ENCODE results near the gene ISY1. TPM values are rescaled to one million over a fixed set of nuclear protein-coding genes. Genes with fewer than 3 reads are reported as not detected.
"Not testable (repeated sequence)": the region's sequence is repeated elsewhere in the genome, so short reads cannot be mapped to it uniquely, and the experiment has no call there.

ISY1 gene
- 31.9 TPM for total RNA-seq

DNA sequence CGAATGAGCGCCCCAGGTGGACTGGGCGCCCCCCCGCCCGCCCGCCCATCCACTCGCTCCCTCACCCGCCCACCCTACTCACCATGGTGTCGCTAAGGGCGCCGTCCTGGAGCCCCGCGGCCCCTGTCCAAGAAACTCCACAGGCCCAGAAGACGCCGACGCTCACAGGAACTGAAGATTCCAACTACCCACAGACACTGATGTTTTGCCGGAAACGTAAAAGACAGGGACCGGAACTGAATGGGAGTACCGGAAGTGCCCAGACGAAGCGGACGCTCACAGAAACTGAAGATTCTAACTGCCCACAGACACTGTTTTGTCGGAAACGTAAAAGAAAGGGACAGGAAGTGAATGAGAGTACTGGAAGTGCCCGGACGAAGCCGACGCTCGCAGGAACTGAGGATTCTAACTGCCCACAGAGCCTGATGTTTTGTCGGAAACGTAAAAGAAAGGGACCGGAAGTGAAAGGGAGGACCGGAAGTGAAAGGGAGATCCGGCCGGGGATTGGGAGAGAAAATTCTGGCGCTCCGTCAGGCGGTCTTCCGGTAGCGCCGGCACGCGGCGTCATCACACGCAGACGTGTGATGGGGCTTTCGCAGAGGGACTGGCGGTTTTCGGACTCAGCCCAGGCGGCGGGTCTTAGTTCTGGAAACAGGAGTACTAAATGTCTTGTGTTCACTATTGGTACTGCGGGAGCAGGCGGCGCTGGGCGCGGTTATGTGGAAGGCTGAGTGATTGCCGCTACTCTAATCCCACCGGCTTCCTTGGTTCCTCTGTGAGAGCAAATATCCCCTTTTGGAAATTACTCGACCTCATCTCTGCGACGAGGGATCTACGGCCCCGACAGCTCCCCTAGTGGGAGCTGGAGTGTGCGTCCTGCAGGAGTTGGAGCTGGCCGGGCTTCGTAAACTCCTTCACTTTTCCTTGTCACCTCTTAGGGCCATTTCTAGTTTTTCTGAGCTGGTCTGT lies at the start of gene ISY1:
Gene ISY1 (minus strand): TSS at position 173 of the 969 bp plus-strand sequence. CDS start 88 bp downstream, at position 85.
- ATAC-seq (peak; percentile 97), DNase-seq (ENCODE audit: low spot score) (peak; percentile 92)
- intact Hi-C loops (cut with DNase I) = no loop called here

DNA sequence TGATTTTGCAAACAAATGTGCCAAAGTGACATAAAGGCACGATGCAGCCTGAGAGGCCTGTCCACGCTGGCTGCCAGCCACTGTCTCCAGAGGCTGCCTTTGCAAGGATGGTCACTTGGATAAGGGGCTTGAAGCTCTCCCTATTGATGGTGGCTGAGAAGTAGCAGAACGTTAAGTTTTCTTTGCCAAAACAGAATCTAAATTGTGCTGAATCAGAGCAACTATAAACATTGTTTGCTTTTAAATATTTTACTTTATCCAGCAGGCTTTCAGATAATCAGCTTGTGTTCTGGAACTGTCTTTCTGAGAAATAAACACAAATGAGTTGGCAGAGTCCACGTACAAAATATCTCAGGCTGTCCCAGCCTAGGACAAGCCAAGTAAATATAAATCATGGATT lies 46.6 kb upstream of the ISY1 start:
- no peak for ATAC-seq
- DNase-seq (ENCODE audit: low spot score) = no peak
- intact Hi-C loops (cut with DNase I) = no loop called here

DNA sequence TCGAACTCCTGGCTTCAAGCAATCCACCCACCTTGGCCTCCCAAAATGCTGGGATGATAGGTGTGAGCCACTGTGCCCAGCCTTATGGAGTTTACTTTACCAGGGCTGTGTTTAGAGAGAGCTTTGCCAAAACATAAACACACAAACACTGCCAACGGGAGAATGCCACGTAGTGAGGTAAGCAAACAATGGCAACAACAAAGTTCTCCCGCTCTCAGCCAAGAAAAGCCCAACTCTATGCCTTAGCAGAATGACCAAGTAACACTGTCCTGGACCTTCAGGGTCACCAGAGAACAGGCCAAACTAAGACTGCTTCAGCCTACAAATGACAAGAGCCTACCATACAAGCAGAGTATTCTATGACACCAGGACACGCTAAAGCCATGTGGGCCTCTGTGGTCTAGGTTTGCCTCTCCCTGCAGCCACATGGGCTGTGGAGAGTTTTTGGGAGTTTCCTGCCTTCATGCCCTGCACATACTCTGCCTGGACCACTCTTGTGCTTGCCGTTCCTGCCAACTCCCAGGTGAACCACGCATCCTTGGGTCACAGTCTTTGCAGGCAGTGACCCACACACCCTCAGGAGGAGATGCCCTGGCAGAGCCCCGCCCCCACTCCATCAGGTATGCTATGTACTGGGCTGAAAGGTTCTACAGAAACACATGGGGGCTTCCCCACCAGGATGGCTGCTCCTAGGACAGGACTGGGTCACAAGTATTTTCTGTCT lies 44.4 kb upstream of the ISY1 start:
- DNase-seq (ENCODE audit: low spot score) (no peak), ATAC-seq (no peak)
- intact Hi-C loops (cut with DNase I) = no loop called here

DNA sequence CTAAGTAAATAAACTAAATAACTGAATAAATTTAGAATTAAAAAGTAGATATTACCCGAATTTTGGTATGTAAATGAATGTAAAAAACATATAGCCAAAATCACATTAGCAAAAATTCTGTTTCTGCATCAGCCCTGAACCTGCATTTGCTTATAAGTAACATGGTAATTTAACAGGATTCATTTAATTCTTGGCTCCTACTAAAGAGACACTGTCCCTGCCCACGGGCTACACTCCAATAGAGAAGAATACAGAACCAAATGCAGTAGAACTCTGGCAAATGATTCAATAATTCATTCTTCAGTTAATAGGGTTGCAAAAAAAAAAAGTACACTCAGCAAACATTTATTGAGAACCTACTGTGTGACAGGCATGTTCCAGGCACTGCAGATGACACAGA lies 43.6 kb upstream of the ISY1 start:
- intact Hi-C loops (cut with DNase I) = no loop called here
- DNase-seq (ENCODE audit: low spot score) (no peak), ATAC-seq (no peak)

DNA sequence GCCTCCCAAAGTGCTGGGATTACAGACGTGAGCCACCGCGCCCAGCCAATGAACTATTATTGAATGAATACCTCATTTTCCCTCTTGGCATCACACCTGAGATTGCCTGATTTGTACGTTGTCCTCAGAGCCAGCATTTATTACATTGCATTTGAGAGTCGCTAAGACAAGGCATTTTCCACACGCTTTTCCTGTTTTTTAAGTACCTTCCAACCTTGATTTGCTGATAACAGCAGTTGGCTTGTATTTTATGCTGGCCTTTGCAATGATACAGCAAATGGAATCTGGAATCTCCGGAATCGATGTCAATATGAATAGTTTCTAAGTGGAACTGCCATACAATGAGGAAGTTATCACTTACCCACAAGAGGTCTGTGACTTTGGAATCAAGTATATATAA lies 38.5 kb upstream of the ISY1 start:
- ATAC-seq = no peak
- intact Hi-C loops (cut with DNase I) = no loop called here
- DNase-seq (ENCODE audit: low spot score) = no peak

DNA sequence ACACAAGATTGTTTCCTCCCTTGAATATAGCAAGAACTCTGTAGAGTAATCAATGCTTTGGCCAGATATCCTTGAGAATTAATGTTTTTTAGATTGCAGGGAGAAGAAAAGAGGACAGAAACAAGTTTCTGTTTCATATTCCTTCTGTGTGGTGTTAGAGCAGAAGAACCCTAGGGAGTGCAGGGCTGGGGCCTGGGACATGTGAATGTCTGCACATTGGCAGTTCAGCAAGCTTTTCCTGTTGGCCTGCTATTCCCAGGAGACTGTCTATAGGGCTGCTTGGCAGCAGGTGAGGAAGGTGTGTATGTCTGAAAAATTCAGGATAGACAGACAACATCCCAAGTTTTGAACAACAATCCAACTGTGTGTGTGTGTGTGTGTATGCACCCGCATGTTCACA lies 36.5 kb upstream of the ISY1 start:
- DNase-seq (ENCODE audit: low spot score) (no peak), ATAC-seq (no peak)
- intact Hi-C loops (cut with DNase I) = no loop called here

DNA sequence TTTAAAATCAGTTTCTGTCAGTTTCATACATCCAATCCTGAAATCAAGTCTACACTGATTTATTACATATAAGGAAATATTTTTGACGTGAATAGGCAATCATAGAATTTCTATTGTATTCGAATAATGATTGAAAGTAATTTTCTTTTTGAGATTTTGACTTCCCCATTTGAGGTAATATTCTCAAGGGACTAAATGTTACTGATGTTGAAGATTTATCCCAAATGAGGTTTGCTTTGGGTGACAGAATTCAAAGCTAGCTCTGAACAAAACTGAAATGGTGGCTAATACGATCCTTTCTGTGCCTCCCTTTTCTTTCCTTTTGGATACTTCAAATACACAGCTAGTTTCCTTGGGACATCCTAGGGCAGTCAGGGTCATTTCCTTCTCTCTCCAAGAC lies 35.7 kb upstream of the ISY1 start:
- no peak for ATAC-seq
- intact Hi-C loops (cut with DNase I) = no loop called here
- DNase-seq (ENCODE audit: low spot score) = no peak

DNA sequence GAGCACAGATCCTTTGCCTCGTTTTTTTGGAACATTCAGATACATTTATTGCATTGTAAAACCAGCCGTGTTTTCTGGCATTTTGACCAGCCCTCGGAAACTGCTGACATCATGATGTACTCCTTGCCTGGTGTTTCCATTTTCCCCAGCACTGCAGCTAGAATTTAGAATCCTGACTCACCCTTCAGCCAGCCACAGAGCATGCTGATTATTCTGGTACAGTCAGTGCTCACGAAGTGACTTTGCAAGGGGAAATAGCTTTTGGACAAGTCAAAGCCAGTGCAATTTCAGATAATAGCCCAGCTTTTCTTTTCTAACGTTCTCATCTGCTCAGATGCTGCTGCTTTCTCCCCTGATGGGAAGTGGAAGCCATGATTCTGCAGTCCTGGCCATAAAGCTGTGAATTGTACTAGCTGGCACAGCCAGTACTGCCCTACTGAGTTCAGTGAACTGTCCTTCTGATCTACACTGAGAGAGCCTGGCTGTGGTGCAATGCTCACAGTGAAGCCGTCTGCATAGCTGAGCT lies 34.9 kb upstream of the ISY1 start:
- ATAC-seq (peak; percentile 80), DNase-seq (ENCODE audit: low spot score) (no peak)
- intact Hi-C loops (cut with DNase I) = no loop called here

DNA sequence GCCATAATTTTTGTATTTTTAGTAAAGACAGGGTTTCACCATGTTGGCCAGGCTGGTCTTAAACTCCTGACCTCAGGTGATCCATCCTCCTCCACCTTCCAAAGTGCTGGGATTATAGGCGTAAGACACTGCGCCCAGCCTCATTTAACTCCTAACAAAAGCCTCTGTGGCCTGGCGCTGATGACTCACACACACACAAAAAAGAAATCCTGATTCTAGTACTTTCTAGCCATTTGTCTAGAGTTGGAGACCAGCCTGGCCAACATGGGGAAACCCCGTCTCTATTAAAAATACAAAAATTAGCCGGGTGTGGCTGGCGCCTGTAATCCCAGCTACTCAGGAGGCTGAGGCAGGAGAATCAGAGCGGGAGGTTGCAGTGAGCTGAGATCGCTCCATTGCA lies 28.9 kb upstream of the ISY1 start:
- ATAC-seq; intact Hi-C loops (cut with DNase I); DNase-seq (ENCODE audit: low spot score): not testable (repeated sequence)

DNA sequence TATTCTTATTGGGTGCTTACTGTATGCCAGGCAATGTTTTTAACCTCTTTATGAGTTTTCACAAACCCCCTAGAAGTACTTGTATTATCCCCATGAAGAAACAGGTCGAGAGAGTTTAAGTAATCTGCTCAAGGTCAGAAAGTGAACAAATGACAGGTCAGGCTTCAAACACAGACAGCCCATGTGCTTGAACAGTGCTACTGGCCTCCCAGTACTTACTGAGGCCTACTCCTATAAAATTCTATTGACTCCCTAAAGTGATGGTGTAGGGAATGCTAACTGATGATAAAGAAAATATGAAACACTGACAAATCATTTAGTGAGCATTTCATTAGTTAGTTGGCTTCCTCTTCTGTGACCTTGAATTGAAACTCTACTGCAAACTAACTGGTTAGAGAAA lies 27.0 kb upstream of the ISY1 start:
- DNase-seq (ENCODE audit: low spot score) = no peak
- no peak for ATAC-seq
- intact Hi-C loops (cut with DNase I) = no loop called here

DNA sequence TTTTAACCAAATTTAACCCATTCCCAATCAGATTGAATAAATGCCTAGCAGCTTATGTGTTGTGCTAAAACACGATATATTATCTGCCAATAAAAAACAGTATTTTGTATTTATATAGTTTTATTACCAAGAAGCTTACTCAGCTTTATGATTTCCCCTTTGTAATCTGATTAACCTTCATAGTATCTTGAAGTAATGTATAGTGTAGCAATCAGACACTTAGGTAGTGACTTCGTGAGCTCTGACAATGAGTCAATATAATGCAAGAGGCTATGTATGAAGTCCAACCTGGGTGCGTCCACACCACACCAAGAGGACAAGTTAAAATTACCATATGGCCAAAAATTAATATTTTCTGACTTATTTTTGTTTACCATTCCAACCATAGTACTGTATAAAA lies 24.9 kb upstream of the ISY1 start:
- DNase-seq (ENCODE audit: low spot score) = no peak
- no peak for ATAC-seq
- intact Hi-C loops (cut with DNase I) = no loop called here

DNA sequence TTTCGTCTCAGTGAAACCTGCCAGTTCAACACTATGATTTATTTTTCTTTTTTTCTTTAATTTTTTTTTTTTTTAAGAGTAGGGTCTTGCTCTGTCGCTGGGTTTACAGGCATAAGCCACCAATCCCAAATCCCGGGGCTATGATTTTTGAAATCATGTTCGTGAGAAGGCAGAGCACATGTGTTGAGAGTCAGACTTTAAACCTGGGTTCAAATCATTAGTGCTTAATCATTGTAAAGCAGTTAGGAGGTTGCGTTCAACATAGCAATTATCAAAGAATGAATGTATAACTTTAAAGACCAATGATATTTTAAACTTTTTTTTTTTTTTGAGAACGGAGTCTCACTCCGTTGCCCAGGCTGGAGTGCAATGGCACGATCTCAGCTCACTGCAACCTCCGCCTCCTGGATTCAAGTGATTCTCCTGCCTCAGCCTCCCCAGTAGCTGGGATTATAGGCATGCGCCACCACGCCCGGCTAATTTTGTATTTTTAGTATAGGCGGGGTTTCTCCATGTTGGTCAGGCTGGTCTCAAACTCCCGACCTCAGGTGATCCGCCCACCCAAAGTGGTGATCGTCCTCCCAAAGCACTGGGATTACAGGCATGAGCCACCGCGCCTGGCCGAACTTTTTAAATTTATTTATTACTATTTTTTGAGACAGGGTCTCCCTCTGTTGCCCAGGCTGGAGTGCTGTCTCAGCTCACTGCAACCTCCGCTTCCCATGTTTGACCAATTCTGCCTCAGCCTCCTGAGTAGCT lies 24.1 kb upstream of the ISY1 start:
- DNase-seq (ENCODE audit: low spot score); intact Hi-C loops (cut with DNase I); ATAC-seq: not testable (repeated sequence)

DNA sequence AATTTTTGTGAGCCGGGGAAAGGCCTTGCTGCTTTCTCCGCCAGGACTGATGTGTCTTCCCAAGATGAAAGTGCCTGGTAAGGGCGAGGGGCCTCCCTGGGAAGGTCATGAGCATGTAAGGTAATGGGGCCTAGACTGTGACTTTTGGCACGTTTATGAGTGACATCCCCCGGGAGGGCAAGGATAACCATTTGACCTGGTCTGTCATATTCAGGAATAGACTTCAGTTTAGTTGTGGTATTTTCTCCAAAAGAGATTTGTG lies 23.5 kb upstream of the ISY1 start:
- DNase-seq (ENCODE audit: low spot score) (no peak), ATAC-seq (peak; percentile 3)
- intact Hi-C loops (cut with DNase I) = no loop called here

DNA sequence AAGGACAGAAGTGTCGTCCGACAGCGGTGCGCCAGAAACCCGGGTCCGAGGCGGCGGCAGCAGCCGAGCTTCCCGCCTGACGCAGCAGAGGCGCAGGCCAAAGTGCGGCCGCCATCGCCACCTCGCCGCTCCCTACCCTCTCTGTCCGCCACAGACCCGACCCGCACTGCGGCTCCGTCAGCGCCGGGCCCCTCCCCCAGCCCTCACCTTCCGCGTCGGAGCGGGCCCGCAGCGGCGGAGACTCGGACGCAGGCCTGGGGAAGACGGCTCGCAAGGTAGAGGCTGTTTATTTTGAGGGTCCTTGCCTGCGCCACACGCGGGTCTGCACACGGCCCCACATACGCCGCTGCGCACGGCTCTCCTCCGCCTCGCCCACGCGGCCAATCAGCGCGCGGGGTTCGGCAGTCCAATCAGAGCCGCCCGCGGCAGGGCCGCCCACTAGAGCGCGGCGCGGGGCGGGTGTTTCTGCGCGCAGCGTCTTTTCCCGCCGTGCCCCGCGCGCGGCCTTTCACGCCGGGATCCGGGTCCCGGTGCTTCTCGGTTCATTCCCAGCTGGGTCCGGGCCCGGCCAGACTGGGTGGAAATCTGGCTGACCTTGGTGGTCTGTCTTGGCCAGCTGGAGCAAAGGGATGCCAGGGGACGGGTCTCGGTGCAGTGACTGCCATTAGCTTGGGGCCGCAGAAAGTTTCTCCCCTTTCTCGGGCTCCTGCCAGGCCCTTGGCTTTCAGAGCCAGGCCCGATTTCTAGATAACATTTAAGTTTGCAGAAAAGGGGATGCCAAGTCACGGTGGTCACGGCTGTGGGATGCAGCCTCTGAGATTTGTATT lies 22.9 kb upstream of the ISY1 start, which contains the start of gene CNBP:
Gene CNBP (minus strand): TSS at position 328 of the 827 bp plus-strand sequence. CDS start 12,139 bp downstream, outside the sequence.
- ATAC-seq (peak; percentile 100), DNase-seq (ENCODE audit: low spot score) (peak; percentile 95)
- intact Hi-C loops (cut with DNase I) = no loop called here

DNA sequence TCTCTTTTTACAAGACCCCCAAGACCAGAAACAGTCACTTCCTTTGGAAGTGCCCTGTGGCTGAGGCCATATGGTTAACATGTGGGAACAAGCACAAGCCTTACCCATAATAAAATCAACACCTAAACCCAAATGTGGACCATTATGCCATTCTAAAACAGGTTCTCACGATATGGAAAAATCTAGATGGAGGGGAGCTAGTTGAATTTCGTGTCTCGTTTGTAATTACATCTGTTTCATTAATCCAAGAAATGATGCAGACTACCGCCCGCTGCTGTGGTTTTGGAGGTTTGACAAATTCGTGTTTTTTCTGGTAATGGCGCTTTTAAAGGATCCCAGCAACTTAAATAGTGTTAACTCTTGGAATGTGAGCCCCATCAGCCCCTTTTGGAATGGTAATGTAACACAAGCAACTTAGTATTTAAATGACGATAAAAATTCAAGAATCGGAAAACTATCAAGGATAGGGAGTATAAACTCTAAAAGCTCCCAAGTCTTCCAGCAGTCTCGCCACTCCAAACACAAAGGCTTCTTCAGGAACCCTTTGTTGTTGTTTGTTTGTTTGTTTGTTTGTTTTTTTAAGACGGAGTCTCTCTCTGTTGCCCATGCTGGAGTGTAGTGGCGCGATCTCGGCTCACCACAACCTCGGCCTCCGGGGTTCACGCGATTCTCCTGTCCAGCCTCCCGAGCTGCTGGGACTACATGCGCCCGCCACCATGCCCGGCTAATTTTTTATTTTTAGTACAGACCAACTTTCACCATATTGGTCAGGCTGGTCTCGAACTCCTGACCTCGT lies 21.7 kb upstream of the ISY1 start:
- DNase-seq (ENCODE audit: low spot score) (no peak), ATAC-seq (peak; percentile 1)
- intact Hi-C loops (cut with DNase I) = no loop called here

DNA sequence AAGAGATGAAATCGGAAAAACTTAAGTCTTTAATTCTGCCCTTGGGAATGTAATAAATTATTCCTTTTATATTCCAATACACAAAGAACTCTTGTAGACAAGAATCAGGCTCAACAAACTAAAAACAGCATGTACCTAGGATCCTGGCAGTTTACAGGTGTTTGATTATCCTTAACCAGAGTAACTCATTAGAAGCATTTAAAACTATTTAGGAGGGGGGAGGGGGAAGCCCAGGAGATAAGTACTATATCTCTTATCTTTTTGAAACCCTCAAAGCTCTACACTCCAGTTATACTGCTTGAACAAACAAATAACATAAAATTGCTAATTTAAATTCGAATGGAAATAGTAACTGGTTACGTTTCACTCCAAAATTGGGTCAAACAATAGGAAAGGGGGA lies 21.0 kb upstream of the ISY1 start:
- ATAC-seq (no peak), DNase-seq (ENCODE audit: low spot score) (no peak)
- intact Hi-C loops (cut with DNase I) = no loop called here

DNA sequence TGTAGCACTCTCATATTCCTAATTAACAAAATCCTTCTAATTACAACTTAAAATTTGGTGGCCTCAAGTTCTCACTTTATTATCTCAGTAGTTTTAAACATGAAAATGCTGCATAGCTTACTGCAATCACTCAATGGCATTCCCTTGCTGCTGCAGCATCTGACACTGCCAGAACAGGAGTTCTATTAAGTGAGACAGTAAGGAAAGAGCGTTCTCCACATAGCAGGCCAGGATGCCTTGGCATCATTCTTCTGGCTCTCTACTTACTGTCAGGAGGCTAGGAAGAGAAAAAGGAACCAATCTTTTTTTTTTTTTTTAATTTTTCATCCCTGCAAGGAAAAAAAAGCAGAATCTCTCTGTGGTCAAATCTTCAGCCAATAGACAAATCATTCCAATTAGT lies 19.6 kb upstream of the ISY1 start:
- intact Hi-C loops (cut with DNase I) = no loop called here
- no peak for ATAC-seq
- DNase-seq (ENCODE audit: low spot score) = no peak

DNA sequence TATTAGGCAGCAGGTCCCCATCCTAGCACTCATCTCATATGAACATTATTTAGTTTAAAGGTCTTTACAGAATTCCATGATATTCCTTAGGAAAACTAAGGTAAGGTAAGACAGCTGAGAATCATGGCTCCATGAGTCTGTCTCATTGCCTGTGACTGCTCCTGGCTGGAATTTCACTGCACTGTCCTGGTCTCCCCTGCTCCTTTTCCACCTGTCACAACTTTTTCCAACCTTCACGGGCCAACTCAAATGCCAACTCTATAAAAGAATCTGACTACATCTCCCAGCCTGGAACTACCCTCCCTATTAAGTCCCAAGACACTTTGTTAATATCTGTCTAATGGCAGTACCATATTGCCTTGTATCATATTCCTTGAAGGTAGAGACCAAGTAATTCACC lies 15.2 kb upstream of the ISY1 start:
- ATAC-seq = no peak
- intact Hi-C loops (cut with DNase I) = no loop called here

More for the DNA sequence above, 15.2 kb upstream of the ISY1 start:
- DNase-seq (ENCODE audit: low spot score) = no peak
